Spleen (tissue), 7 donors: Measurements from ENCODE around the gene COQ10B.

Source experiments
- CTCF ChIP-seq, 11 experiments: fragments of 200-600 bp in 7 of 11; fragments of 450-650 bp in 4 of 11; sonication (generic) in 4 of 11; IDR thresholded peaks in 8 of 11; conservative IDR thresholded peaks in 3 of 11; 1 replicate in 7 of 11; 2 replicates in 4 of 11; pipeline versions ENCODE4 v1.4.0 to v1.8.0; 2016 to 2021; ENCODE audit warnings: antibody characterized with exemption in 11 of 11, inconsistent platforms in 4 of 11, mild to moderate bottlenecking in 1 of 11
- POLR2A ChIP-seq, 3 donors: fragments of 450-650 bp; IDR thresholded peaks; one replicate each; pipeline ENCODE4 v1.5.1; 2017; ENCODE audit warnings: antibody characterized with exemption in 3 of 3, mild to moderate bottlenecking in 1 of 3
- donor health status: DM: no; HTN: no; CAD: no; lungs with moderate emphysema.
- donor health status: DM: no; HTN: no; CAD: no.
- donor health status: DM: no; HTN: no; CAD: no.

- no peak for TF ChIP-seq CTCF (IDR thresholded peaks at IDR 0.05 in 8 of 11, conservative IDR thresholded peaks at IDR 0.05 in 3 of 11)
- no peak for TF ChIP-seq POLR2A (IDR thresholded peaks at IDR 0.05)
Observed at GRCh38 chr2:197442857-197443256, 10.5 kb upstream of the COQ10B start.
